DMS53 treated with DMSO at 0.1 percent for 48 hours (cell line): Measurements from ENCODE around the gene WWOX.

Experiments
- DNase-seq: peaks from one replicate; lab custom pipeline; 2025; ENCODE audit not compliant: unreplicated experiment; lab: John Stamatoyannopoulos, UW

The WWOX gene

GRCh38 chr16:79073566-79073965 lies 974.1 kb downstream of the WWOX start:
- no peak for DNase-seq

- DNase-seq: no peak
Measured at GRCh38 chr16:79074541-79074940, 975.1 kb downstream of the WWOX start.

- no peak for DNase-seq
Measured at GRCh38 chr16:79074951-79075350, 975.5 kb downstream of the WWOX start.

GRCh38 chr16:79076047-79076767 lies 976.8 kb downstream of the WWOX start:
- DNase-seq: no peak

- no peak for DNase-seq
Measured at GRCh38 chr16:79077346-79077745, 977.9 kb downstream of the WWOX start.

GRCh38 chr16:79079656-79080420 lies 980.4 kb downstream of the WWOX start:
- DNase-seq: no peak

GRCh38 chr16:79081297-79082066 lies 982.0 kb downstream of the WWOX start:
- no peak for DNase-seq

- no peak for DNase-seq
Measured at GRCh38 chr16:79082970-79083369, 983.5 kb downstream of the WWOX start.

GRCh38 chr16:79083508-79084299 lies 984.2 kb downstream of the WWOX start:
- DNase-seq: no peak

- DNase-seq: no peak
Measured at GRCh38 chr16:79088971-79089370, 989.5 kb downstream of the WWOX start.

GRCh38 chr16:79089735-79090284 lies 990.4 kb downstream of the WWOX start:
- DNase-seq: no peak

- no peak for DNase-seq
Measured at GRCh38 chr16:79090966-79091365, 991.5 kb downstream of the WWOX start.

- DNase-seq: no peak
Measured at GRCh38 chr16:79092846-79093245, 993.4 kb downstream of the WWOX start.

GRCh38 chr16:79093554-79093967 lies 994.1 kb downstream of the WWOX start:
- DNase-seq: no peak

- no peak for DNase-seq
Measured at GRCh38 chr16:79096246-79096645, 996.8 kb downstream of the WWOX start.

- DNase-seq: no peak
Measured at GRCh38 chr16:79097166-79097565, 997.7 kb downstream of the WWOX start.

- DNase-seq: no peak
Measured at GRCh38 chr16:79097771-79098170, 998.3 kb downstream of the WWOX start.

- DNase-seq: no peak
Measured at GRCh38 chr16:79098907-79099306, 999.5 kb downstream of the WWOX start.

- no peak for DNase-seq
Measured at GRCh38 chr16:79099716-79100115, 1000.3 kb downstream of the WWOX start.

- DNase-seq: no peak
Measured at GRCh38 chr16:79100447-79100846, 1001.0 kb downstream of the WWOX start.

- no peak for DNase-seq
Measured at GRCh38 chr16:79101491-79101890, 1002.0 kb downstream of the WWOX start.
